PFSK-1 (cell line): ENCODE measurements around the gene HRK.

Source experiments
- SIN3A ChIP-seq: IDR thresholded peaks from 2 replicates; pipeline ENCODE4 v1.6.1; 2012; ENCODE audit warnings: mild to moderate bottlenecking, low read length, moderate library complexity, borderline replicate concordance; ENCODE audit not compliant: insufficient read depth
- TAF1 ChIP-seq: IDR thresholded peaks from 2 replicates; pipeline ENCODE4 v1.6.1; 2012; ENCODE audit warnings: low read length, control low read depth, borderline replicate concordance; ENCODE audit not compliant: insufficient read depth

GRCh38 chr12:116892349-116893140, 11.3 kb upstream of the HRK start:
- TF ChIP-seq TAF1, result no peak
- no peak for TF ChIP-seq SIN3A
